Measurements from ENCODE around the gene LGALS3.

DNA sequence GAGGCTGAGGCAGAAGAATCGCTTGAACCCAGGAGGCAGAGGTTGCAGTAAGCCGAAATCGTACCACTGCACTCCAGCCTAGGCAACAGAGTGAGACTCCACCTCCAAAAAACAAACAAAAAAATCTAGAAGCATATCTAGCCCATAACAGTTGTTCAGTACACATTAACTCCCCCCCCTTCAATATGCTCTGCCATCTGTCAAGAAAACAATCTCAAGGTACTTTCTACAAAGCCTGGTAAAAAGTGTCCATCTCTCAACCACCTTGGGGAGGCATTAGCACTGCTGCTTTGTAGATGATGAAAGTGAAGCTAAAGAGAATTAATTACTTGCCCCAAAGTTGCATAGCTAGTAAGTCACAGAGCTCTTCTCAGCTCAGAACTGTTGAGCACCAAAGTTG lies 24.9 kb downstream of the LGALS3 start:
- TF ChIP-seq, protein P1, sequence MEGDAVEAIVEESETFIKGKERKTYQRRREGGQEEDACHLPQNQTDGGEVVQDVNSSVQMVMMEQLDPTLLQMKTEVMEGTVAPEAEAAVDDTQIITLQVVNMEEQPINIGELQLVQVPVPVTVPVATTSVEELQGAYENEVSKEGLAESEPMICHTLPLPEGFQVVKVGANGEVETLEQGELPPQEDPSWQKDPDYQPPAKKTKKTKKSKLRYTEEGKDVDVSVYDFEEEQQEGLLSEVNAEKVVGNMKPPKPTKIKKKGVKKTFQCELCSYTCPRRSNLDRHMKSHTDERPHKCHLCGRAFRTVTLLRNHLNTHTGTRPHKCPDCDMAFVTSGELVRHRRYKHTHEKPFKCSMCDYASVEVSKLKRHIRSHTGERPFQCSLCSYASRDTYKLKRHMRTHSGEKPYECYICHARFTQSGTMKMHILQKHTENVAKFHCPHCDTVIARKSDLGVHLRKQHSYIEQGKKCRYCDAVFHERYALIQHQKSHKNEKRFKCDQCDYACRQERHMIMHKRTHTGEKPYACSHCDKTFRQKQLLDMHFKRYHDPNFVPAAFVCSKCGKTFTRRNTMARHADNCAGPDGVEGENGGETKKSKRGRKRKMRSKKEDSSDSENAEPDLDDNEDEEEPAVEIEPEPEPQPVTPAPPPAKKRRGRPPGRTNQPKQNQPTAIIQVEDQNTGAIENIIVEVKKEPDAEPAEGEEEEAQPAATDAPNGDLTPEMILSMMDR (IDR thresholded peaks at IDR 0.05): no peak
- no peak for TF ChIP-seq POLR2A (IDR thresholded peaks at IDR 0.05)
